Osteoblast (primary cell): Measurements from ENCODE around the gene ARHGEF40. TPM values are rescaled to one million over a fixed set of nuclear protein-coding genes. Genes with fewer than 3 reads are reported as not detected.

ENCODE experiments used
- DNase-seq: peaks from one replicate; pipeline ENCODE4 v3.0.0; 2011; ENCODE audit warnings: low spot score, mixed read lengths; ENCODE audit not compliant: insufficient read length; ENCODE audit errors: missing footprints
- H2AFZ ChIP-seq: 2 replicates; pipeline ENCODE4 v1.6.0; 2011; ENCODE audit warnings: mild to moderate bottlenecking, low read length
- H3K27ac ChIP-seq: 2 replicates; pipeline ENCODE4 v1.5.1; 2011; ENCODE audit warnings: mild to moderate bottlenecking, low read depth, low read length, moderate library complexity
- H3K27me3 ChIP-seq: 2 replicates; pipeline ENCODE4 v1.6.0; 2012; ENCODE audit warnings: mild to moderate bottlenecking, control low read depth, inconsistent platforms, low read length, moderate library complexity; ENCODE audit not compliant: insufficient read depth
- H3K36me3 ChIP-seq: 2 replicates; pipeline ENCODE4 v1.5.1; 2011; ENCODE audit warnings: mild to moderate bottlenecking, low read length, control low read depth, moderate library complexity; ENCODE audit not compliant: insufficient read depth
- H3K4me1 ChIP-seq: 2 replicates; pipeline ENCODE4 v1.5.1; 2011; ENCODE audit warnings: mild to moderate bottlenecking, low read length, control low read depth, moderate library complexity; ENCODE audit not compliant: insufficient read depth
- H3K4me2 ChIP-seq: 2 replicates; pipeline ENCODE4 v1.6.0; 2011; ENCODE audit warnings: mild to moderate bottlenecking, low read length; ENCODE audit not compliant: insufficient read depth
- H3K4me3 ChIP-seq: fragments of 200-600 bp; sonication (generic); 3 replicates; pipeline ENCODE4 v1.5.1; 2012; ENCODE audit warnings: mild to moderate bottlenecking, low read length, inconsistent platforms; ENCODE audit not compliant: insufficient read depth
- H3K79me2 ChIP-seq: 2 replicates; pipeline ENCODE4 v1.6.0; 2012; ENCODE audit warnings: mild to moderate bottlenecking, low read length, control low read depth, inconsistent platforms; ENCODE audit not compliant: insufficient read depth
- H3K9me3 ChIP-seq: 2 replicates; pipeline ENCODE4 v1.5.1; 2011; ENCODE audit warnings: low read depth, low read length, control low read depth
- H4K20me1 ChIP-seq: 2 replicates; pipeline ENCODE4 v1.6.0; 2012; ENCODE audit warnings: mild to moderate bottlenecking, low read length, control low read depth; ENCODE audit not compliant: insufficient read depth
- total RNA-seq: library from RNA; depleted of rRNA; stranded (reverse); fragments of >200 nt; gene quantifications from 2 replicates; pipeline ENCODE4 v1.2.3, GENCODE V29; 2012
- TF ChIP-seq, protein P1 (sequence below): IDR thresholded peaks from 2 replicates; pipeline ENCODE4 v1.5.1; 2011; ENCODE audit warnings: mild to moderate bottlenecking, low read depth, low read length, moderate library complexity; ENCODE audit errors: extremely low read depth

The ARHGEF40 gene
- total RNA-seq, 1 donor: 33.3 TPM

DNA sequence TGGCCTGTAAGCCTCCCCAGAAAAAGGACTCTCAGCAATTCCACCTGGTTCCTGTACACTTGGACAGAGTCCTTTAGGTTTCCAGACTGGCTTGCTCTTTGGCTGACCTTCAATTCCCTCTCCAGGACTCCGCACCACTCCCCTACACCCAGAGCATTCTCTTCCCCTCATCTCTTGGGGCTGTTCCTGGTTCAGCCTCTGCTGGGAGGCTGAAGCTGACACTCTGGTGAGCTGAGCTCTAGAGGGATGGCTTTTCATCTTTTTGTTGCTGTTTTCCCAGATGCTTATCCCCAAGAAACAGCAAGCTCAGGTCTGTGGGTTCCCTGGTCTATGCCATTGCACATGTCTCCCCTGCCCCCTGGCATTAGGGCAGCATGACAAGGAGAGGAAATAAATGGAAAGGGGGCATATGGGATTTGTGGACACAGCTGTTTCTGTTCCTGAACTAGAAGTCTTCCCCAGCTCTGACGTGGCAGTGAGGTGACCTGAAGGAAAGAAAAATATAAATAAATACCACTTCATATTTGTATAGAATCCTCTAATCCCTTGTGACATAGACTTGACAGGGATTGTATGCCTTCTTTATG is 26.6 kb upstream of the ARHGEF40 start:
- TF ChIP-seq, protein P1, sequence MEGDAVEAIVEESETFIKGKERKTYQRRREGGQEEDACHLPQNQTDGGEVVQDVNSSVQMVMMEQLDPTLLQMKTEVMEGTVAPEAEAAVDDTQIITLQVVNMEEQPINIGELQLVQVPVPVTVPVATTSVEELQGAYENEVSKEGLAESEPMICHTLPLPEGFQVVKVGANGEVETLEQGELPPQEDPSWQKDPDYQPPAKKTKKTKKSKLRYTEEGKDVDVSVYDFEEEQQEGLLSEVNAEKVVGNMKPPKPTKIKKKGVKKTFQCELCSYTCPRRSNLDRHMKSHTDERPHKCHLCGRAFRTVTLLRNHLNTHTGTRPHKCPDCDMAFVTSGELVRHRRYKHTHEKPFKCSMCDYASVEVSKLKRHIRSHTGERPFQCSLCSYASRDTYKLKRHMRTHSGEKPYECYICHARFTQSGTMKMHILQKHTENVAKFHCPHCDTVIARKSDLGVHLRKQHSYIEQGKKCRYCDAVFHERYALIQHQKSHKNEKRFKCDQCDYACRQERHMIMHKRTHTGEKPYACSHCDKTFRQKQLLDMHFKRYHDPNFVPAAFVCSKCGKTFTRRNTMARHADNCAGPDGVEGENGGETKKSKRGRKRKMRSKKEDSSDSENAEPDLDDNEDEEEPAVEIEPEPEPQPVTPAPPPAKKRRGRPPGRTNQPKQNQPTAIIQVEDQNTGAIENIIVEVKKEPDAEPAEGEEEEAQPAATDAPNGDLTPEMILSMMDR: no peak
- H3K36me3 ChIP-seq: no peaks in the 10 kb centered on the region
- no peaks in the 10 kb centered on the region for H4K20me1 ChIP-seq
- no peak for DNase-seq
- no peaks in the 10 kb centered on the region for H3K79me2 ChIP-seq
- H2AFZ ChIP-seq: no peak overlapping the region
- peaks cover 17% of the 10 kb centered on the region for H3K4me1 ChIP-seq
- no peak overlapping the region for H3K4me2 ChIP-seq
- H3K27me3 ChIP-seq: peaks cover 11% of the 10 kb centered on the region
- H3K9me3 ChIP-seq: no peaks in the 10 kb centered on the region
- H3K4me3 ChIP-seq: no peak overlapping the region
- no peak overlapping the region for H3K27ac ChIP-seq

- Histone ChIP-seq H3K36me3 (no peaks in the 10 kb centered on the region), H3K27ac (no peak overlapping the region), H3K9me3 (no peaks in the 10 kb centered on the region), H3K27me3 (peaks cover 11% of the 10 kb centered on the region), H4K20me1 (no peaks in the 10 kb centered on the region), H3K4me1 (peaks cover 18% of the 10 kb centered on the region), H3K4me3 (no peak overlapping the region), H3K4me2 (no peak overlapping the region), H2AFZ (no peak overlapping the region), H3K79me2 (no peaks in the 10 kb centered on the region)
- no peak for DNase-seq
- TF ChIP-seq, protein P1: no peak
These were observed 26.0 kb upstream of the ARHGEF40 start for GRCh38 chr14:21043974-21044618.

DNA sequence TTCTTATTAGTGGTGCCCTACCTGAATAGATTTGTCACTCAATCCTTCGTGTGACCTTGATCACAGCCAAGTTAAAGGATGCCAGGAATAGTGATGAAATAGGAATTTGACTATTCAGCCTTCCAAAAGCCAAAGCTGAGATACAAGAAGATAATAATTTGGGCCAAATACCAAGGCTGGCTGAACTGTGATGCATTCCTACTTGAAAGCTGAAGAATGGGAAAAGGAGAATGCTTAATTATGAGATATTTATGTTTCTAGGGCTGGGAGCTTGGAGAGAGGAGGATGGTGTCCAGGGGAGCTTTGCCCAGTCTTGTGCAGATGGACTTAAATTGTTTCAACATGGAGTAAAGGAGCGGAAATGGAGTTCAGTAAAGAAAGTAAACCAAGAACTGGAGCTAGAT is 22.7 kb upstream of the ARHGEF40 start:
- H3K36me3 ChIP-seq: no peaks in the 10 kb centered on the region
- no peak overlapping the region for H3K4me2 ChIP-seq
- H3K4me1 ChIP-seq: peaks cover 17% of the 10 kb centered on the region
- H3K79me2 ChIP-seq: no peaks in the 10 kb centered on the region
- TF ChIP-seq, protein P1: no peak
- peaks cover 11% of the 10 kb centered on the region for H3K27me3 ChIP-seq
- no peaks in the 10 kb centered on the region for H3K9me3 ChIP-seq
- H2AFZ ChIP-seq: peak overlapping the region; percentile 37
- no peak overlapping the region for H3K27ac ChIP-seq
- H3K4me3 ChIP-seq: no peak overlapping the region
- no peaks in the 10 kb centered on the region for H4K20me1 ChIP-seq
- DNase-seq: no peak

DNA sequence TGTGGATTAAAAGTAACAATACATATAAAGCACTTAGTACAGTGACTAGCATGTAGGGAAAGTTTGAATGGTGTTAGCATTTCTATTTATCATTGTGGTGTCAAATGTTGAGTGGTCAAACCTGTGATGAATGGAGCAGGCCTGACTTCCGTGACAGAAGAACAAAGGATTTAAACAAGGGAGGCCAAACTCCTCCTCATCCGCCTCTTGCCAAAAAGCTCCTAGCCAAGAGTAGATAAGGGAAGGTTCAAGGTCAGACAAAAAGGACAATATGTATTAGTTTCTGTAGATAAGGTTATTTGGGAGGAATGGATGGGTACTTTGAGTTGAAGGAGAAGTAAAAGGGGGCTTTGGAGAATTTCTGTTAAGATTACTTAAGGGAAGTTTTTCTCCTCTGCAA is 21.5 kb upstream of the ARHGEF40 start:
- DNase-seq: no peak
- Histone ChIP-seq H3K4me3 (no peak overlapping the region), H3K9me3 (no peaks in the 10 kb centered on the region), H3K4me2 (no peak overlapping the region), H2AFZ (no peak overlapping the region), H3K4me1 (peaks cover 17% of the 10 kb centered on the region), H3K27ac (no peak overlapping the region), H3K36me3 (no peaks in the 10 kb centered on the region), H3K27me3 (peaks cover 11% of the 10 kb centered on the region), H3K79me2 (no peaks in the 10 kb centered on the region), H4K20me1 (no peaks in the 10 kb centered on the region)
- TF ChIP-seq, protein P1: no peak
